Measurements from ENCODE around the gene ADPRH.
A peak's percentile ranks its signal among the peaks of the same experiment; 100 is the strongest.
"Not testable (repeated sequence)": the region's sequence is repeated elsewhere in the genome, so short reads cannot be mapped to it uniquely, and the experiment has no call there.

Gene ADPRH

DNA sequence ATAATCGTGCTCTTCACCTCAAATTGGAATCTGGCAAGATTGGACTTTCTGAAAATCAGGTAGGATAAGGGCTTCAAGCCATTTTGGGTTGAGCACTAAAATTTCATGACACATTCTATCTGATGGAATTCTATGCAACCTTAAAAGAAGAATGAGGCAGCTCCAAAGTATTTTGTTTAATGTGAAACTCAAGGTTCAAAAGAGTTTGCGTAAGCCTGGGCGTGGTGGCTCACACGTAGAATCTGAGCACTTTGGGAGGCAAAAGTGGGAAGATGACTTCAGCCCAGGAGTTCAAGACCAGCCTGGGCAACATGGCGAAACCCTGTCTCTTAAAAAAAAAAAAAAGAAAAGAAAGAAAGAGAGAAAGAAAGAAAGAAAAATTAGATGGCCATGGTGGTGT is 14.8 kb downstream of the ADPRH start:
- POLR2A ChIA-PET, result no interaction called here
- DNase-seq (ENCODE audit: extremely low spot score), result no peak
- CTCF ChIA-PET, result no interaction called here
- TF ChIP-seq ARNT (IDR thresholded peaks at IDR 0.05) (no peak), SUZ12 (IDR thresholded peaks at IDR 0.05) (no peak)

- DNase-seq (ENCODE audit: extremely low spot score); CTCF ChIA-PET; POLR2A ChIA-PET: not testable (repeated sequence)
Observed at GRCh38 chr3:119594929-119595328, 15.6 kb downstream of the ADPRH start.

GRCh38 chr3:119595639-119596334 is 16.5 kb downstream of the ADPRH start:
- DNase-seq (ENCODE audit: extremely low spot score), result no peak
- ChIA-PET POLR2A (no interaction called here), CTCF (no interaction called here)
- TF ChIP-seq TARDBP (IDR thresholded peaks at IDR 0.05) (no peak), NFRKB (IDR thresholded peaks at IDR 0.05) (no peak), LEF1 (IDR thresholded peaks at IDR 0.05; ENCODE audit: borderline replicate concordance) (no peak)

DNA sequence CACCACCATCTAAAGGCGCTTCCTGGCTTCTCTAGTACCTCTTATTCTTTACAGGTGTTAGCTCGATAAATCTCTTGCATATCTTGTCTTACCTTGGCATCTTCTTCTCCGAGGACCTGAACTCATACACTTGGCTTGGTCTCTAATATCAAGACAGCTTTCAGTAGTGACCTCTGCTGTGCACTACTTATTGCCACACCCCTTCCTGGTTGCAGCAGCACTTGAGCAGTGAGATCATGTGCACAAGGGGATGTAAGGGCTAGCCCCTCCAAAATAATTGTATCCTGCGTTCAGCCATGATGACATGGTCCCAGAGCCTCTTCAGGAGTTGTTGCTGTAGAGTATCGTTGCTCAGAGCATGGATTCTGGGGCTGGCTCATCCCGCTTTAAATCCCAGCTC is 17.1 kb downstream of the ADPRH start:
- CTCF ChIA-PET, result no interaction called here
- POLR2A ChIA-PET, result no interaction called here
- TF ChIP-seq SUZ12 (IDR thresholded peaks at IDR 0.05) (no peak), ARNT (IDR thresholded peaks at IDR 0.05) (no peak), FOXA1 (IDR thresholded peaks at IDR 0.05) (no peak), L3MBTL2 (conservative IDR thresholded peaks at IDR 0.05) (no peak), FOXK2 (IDR thresholded peaks at IDR 0.05) (no peak), LEF1 (IDR thresholded peaks at IDR 0.05; ENCODE audit: borderline replicate concordance) (no peak), SP1 (IDR thresholded peaks at IDR 0.05) (no peak)
- no peak for DNase-seq (ENCODE audit: extremely low spot score)

- POLR2A ChIA-PET, result no interaction called here
- TF ChIP-seq BHLHE40 (IDR thresholded peaks at IDR 0.05; ENCODE audit: borderline replicate concordance), result no peak
- no peak for TF ChIP-seq FOXA1 (IDR thresholded peaks at IDR 0.05)
- no peak for TF ChIP-seq NFRKB (IDR thresholded peaks at IDR 0.05)
- no peak for TF ChIP-seq LEF1 (IDR thresholded peaks at IDR 0.05; ENCODE audit: borderline replicate concordance)
- CTCF ChIA-PET, result no interaction called here
- DNase-seq (ENCODE audit: extremely low spot score), result no peak
Observed at GRCh38 chr3:119597548-119598288, 18.4 kb downstream of the ADPRH start, which contains the start of gene PLA1A. PLA1A (plus strand) TSS chr3:119597885; CDS start chr3:119597914, 29 bp downstream.

GRCh38 chr3:119598410-119599098 is 19.3 kb downstream of the ADPRH start:
- no peak for DNase-seq (ENCODE audit: extremely low spot score)
- ChIA-PET CTCF (no interaction called here), POLR2A (no interaction called here)

DNA sequence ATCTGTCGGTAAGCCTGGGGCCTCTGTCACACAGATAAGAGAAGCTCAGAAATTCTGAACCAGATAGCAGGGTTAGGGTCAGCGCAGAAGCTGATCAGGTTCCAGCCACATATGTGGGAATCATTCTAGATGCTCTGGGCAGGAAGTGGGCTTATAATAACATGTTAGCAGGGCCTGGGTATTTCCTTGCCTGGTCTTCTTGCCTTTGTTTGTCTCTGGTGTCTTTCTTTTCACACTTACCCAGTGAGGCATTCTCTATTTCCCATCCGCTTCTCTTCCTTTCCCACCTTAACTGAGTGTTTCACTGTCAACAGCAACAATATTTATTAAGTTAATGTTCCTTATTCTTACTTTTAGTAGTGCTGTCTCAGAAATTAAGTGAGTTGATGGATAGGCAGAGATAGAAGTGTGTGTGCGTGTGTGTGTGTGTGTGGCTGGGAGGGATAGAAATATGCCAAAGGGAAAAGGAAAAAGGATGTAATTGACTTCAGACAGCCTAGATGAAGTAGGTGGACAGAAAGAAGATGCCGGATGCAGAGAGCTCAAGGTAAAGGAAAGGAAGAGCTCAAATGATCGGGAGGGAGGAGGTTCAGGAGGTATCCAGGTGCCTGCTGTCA is 20.4 kb downstream of the ADPRH start:
- TF ChIP-seq FOXA1 (IDR thresholded peaks at IDR 0.05) (no peak), LEF1 (IDR thresholded peaks at IDR 0.05; ENCODE audit: borderline replicate concordance) (no peak), ELF4 (IDR thresholded peaks at IDR 0.05) (no peak), L3MBTL2 (conservative IDR thresholded peaks at IDR 0.05) (no peak), BHLHE40 (IDR thresholded peaks at IDR 0.05; ENCODE audit: borderline replicate concordance) (no peak), TARDBP (IDR thresholded peaks at IDR 0.05) (no peak), FOXK2 (IDR thresholded peaks at IDR 0.05) (no peak), FOXM1 (IDR thresholded peaks at IDR 0.05; ENCODE audit: borderline replicate concordance) (no peak), ARNT (IDR thresholded peaks at IDR 0.05) (no peak)
- ChIA-PET POLR2A (interaction anchor here (1.5 kb wide), 1 partner anchor 73 kb away, joined by 4 read pairs; no protein-coding TSS in a partner anchor), CTCF (interaction anchor here (1.5 kb wide), 1 partner anchor 21 kb away, joined by 3 read pairs; no protein-coding TSS in a partner anchor)
- no peak for DNase-seq (ENCODE audit: extremely low spot score)

More at GRCh38 chr3:119598410-119599098, 19.3 kb downstream of the ADPRH start:
- TF ChIP-seq, protein P1, sequence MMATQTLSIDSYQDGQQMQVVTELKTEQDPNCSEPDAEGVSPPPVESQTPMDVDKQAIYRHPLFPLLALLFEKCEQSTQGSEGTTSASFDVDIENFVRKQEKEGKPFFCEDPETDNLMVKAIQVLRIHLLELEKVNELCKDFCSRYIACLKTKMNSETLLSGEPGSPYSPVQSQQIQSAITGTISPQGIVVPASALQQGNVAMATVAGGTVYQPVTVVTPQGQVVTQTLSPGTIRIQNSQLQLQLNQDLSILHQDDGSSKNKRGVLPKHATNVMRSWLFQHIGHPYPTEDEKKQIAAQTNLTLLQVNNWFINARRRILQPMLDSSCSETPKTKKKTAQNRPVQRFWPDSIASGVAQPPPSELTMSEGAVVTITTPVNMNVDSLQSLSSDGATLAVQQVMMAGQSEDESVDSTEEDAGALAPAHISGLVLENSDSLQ (IDR thresholded peaks at IDR 0.05), result no peak
- TF ChIP-seq TARDBP (IDR thresholded peaks at IDR 0.05) (no peak), L3MBTL2 (conservative IDR thresholded peaks at IDR 0.05) (no peak), FOXK2 (IDR thresholded peaks at IDR 0.05) (no peak), FOXM1 (IDR thresholded peaks at IDR 0.05; ENCODE audit: borderline replicate concordance) (no peak), SUZ12 (IDR thresholded peaks at IDR 0.05) (no peak), HDGF (IDR thresholded peaks at IDR 0.05; ENCODE audit: borderline replicate concordance) (no peak), ZNF384 (IDR thresholded peaks at IDR 0.05) (no peak)

- TF ChIP-seq SP1 (IDR thresholded peaks at IDR 0.05) (no peak), TARDBP (IDR thresholded peaks at IDR 0.05) (no peak), CTBP1 (IDR thresholded peaks at IDR 0.05; ENCODE audit: borderline replicate concordance) (no peak), NFRKB (IDR thresholded peaks at IDR 0.05) (no peak), BHLHE40 (IDR thresholded peaks at IDR 0.05; ENCODE audit: borderline replicate concordance) (no peak), FOXK2 (IDR thresholded peaks at IDR 0.05) (no peak), HDGF (IDR thresholded peaks at IDR 0.05; ENCODE audit: borderline replicate concordance) (no peak), ARNT (IDR thresholded peaks at IDR 0.05) (no peak), L3MBTL2 (conservative IDR thresholded peaks at IDR 0.05) (no peak)
- TF ChIP-seq, protein P1 (IDR thresholded peaks at IDR 0.05), result no peak
- ChIA-PET POLR2A (interaction anchor here (1.0 to 1.5 kb wide), 3 partner anchors 72 to 494 kb away, joined by 3 to 4 read pairs (median 3); partner anchors contain the start of gene GSK3B), CTCF (interaction anchor here (0.6 to 1.5 kb wide), 2 partner anchors 22 to 77 kb away, joined by 3 to 4 read pairs; no protein-coding TSS in a partner anchor)
- DNase-seq (ENCODE audit: extremely low spot score), result peak; percentile 54
Observed at GRCh38 chr3:119600732-119601131, 21.4 kb downstream of the ADPRH start.

Data from HEK293T (cell line).